Erythroblast (primary cell): Measurements from ENCODE around the gene CEP131.

Source experiments
- DNase-seq, 2 experiments: peaks; one replicate each; lab custom pipeline; 2025; lab: John Stamatoyannopoulos, UW
- GATA1 ChIP-seq: IDR thresholded peaks from 2 replicates; pipeline ENCODE4 v1.6.1; 2011; ENCODE audit warnings: low read depth, mild to moderate bottlenecking, control low read depth, low read length, moderate library complexity
- POLR2A ChIP-seq: IDR thresholded peaks from 2 replicates; pipeline ENCODE4 v1.6.1; 2011; ENCODE audit warnings: mild to moderate bottlenecking, low read length

Gene CEP131

GRCh38 chr17:81222906-81223761 lies at the start of gene CEP131:
CEP131 (minus strand) TSS chr17:81222965; CDS start chr17:81220056, 2,909 bp downstream.
- peak; percentile 99 for DNase-seq
- TF ChIP-seq GATA1 (no peak), POLR2A (peak; percentile 21)

GRCh38 chr17:81271226-81271625 lies 48.5 kb upstream of the CEP131 start:
- TF ChIP-seq POLR2A = no peak
- no peak for TF ChIP-seq GATA1
- no peak for DNase-seq

- no peak for DNase-seq
- no peak for TF ChIP-seq GATA1
- TF ChIP-seq POLR2A = no peak
These were observed 47.5 kb upstream of the CEP131 start for GRCh38 chr17:81270279-81270678.

GRCh38 chr17:81267390-81268067 lies 44.8 kb upstream of the CEP131 start:
- no peak for TF ChIP-seq POLR2A
- no peak for TF ChIP-seq GATA1
- no peak for DNase-seq

- TF ChIP-seq POLR2A = no peak
- TF ChIP-seq GATA1 = no peak
- DNase-seq = no peak
These were observed 42.8 kb upstream of the CEP131 start for GRCh38 chr17:81265576-81265975.

- no peak for DNase-seq
- TF ChIP-seq GATA1 (no peak), POLR2A (no peak)
These were observed 41.9 kb upstream of the CEP131 start for GRCh38 chr17:81264640-81265039.

GRCh38 chr17:81263371-81264181 lies 40.8 kb upstream of the CEP131 start:
- TF ChIP-seq GATA1 (no peak), POLR2A (no peak)

GRCh38 chr17:81261582-81262336 lies 39.0 kb upstream of the CEP131 start:
- DNase-seq = no peak
- TF ChIP-seq GATA1 = no peak
- TF ChIP-seq POLR2A = no peak

More at GRCh38 chr17:81263371-81264181, 40.8 kb upstream of the CEP131 start:
- DNase-seq = no peak

GRCh38 chr17:81261096-81261495 lies 38.3 kb upstream of the CEP131 start:
- TF ChIP-seq POLR2A (no peak), GATA1 (no peak)
- no peak for DNase-seq

GRCh38 chr17:81260641-81261040 lies 37.9 kb upstream of the CEP131 start:
- no peak for DNase-seq
- no peak for TF ChIP-seq GATA1
- TF ChIP-seq POLR2A = no peak

GRCh38 chr17:81260171-81260570 lies 37.4 kb upstream of the CEP131 start:
- no peak for TF ChIP-seq POLR2A
- DNase-seq = no peak

GRCh38 chr17:81259058-81259605 lies 36.4 kb upstream of the CEP131 start:
- TF ChIP-seq POLR2A (no peak), GATA1 (no peak)
- DNase-seq = no peak

GRCh38 chr17:81258292-81258691 lies 35.5 kb upstream of the CEP131 start:
- TF ChIP-seq GATA1 = no peak
- no peak for TF ChIP-seq POLR2A
- no peak for DNase-seq
